Neuronal stem cell (in vitro differentiated cells): Measurements from ENCODE around the gene ABLIM1.
A peak's percentile ranks its signal among the peaks of the same experiment; 100 is the strongest.

Experiments used
- DNase-seq: peaks from one replicate; pipeline ENCODE4 v3.0.0-alpha.2; 2013; ENCODE audit warnings: low spot score
- H2AFZ ChIP-seq: one replicate; pipeline ENCODE4 v1.6.1; 2013; ENCODE audit warnings: mild to moderate bottlenecking, low read length, inconsistent platforms
- H2AK5ac ChIP-seq: 2 replicates; pipeline ENCODE4 v1.6.1; 2013; ENCODE audit warnings: low read depth, mild to moderate bottlenecking, inconsistent platforms, low read length, moderate library complexity, mixed read lengths
- H2BK120ac ChIP-seq: 2 replicates; pipeline ENCODE4 v1.6.1; 2013; ENCODE audit warnings: low read depth, mild to moderate bottlenecking, inconsistent platforms, low read length, moderate library complexity, mixed read lengths
- H2BK12ac ChIP-seq: one replicate; pipeline ENCODE4 v1.6.1; 2013; ENCODE audit warnings: low read length, inconsistent platforms
- H2BK15ac ChIP-seq: 2 replicates; pipeline ENCODE4 v1.6.1; 2013; ENCODE audit warnings: mild to moderate bottlenecking, low read length, inconsistent platforms, mixed read lengths
- H2BK5ac ChIP-seq: one replicate; pipeline ENCODE4 v1.6.1; 2013; ENCODE audit warnings: inconsistent platforms, mild to moderate bottlenecking, low read length, moderate library complexity
- H3K14ac ChIP-seq: one replicate; pipeline ENCODE4 v1.6.1; 2013; ENCODE audit warnings: low read length, inconsistent platforms
- H3K18ac ChIP-seq: 2 replicates; pipeline ENCODE4 v1.6.1; 2013; ENCODE audit warnings: low read length, inconsistent platforms
- H3K23ac ChIP-seq: 2 replicates; pipeline ENCODE4 v1.6.1; 2013; ENCODE audit warnings: low read depth, mild to moderate bottlenecking, mixed read lengths, low read length, inconsistent platforms; ENCODE audit not compliant: poor library complexity
- H3K27ac ChIP-seq: replicated peaks from 3 replicates; pipeline ENCODE4 v1.5.1; 2013; ENCODE audit warnings: low read length, inconsistent platforms
- H3K27me3 ChIP-seq, 3 experiments: 2 replicates each; pipeline ENCODE4 v1.6.1; 2013; ENCODE audit warnings: low read length in 3 of 3, mild to moderate bottlenecking in 2 of 3, inconsistent platforms in 1 of 3, low read depth in 1 of 3, mixed read lengths in 1 of 3, moderate library complexity in 1 of 3; ENCODE audit not compliant: control insufficient read depth in 3 of 3, insufficient read depth in 3 of 3
- H3K36me3 ChIP-seq, 2 donors: replicated peaks in 1 of 2; 2 replicates each; pipeline ENCODE4 v1.6.1; 2013; ENCODE audit warnings: low read length in 2 of 2; ENCODE audit not compliant: control insufficient read depth in 2 of 2, insufficient read depth in 2 of 2
- H3K4ac ChIP-seq: 2 replicates; pipeline ENCODE4 v1.6.1; 2013; ENCODE audit warnings: inconsistent platforms, mild to moderate bottlenecking, low read length, moderate library complexity
- H3K4me1 ChIP-seq, 2 donors: 1 replicate in 1 of 2; 2 replicates in 1 of 2; pipeline ENCODE4 v1.6.1; 2013; ENCODE audit warnings: low read length in 2 of 2, low read depth in 1 of 2; ENCODE audit not compliant: control insufficient read depth in 2 of 2, insufficient read depth in 1 of 2
- H3K4me2 ChIP-seq: one replicate; pipeline ENCODE4 v1.6.1; 2013; ENCODE audit warnings: mild to moderate bottlenecking, low read length, inconsistent platforms; ENCODE audit not compliant: insufficient read depth, poor library complexity, severe bottlenecking
- H3K4me3 ChIP-seq, 2 donors: 2 replicates each; pipeline ENCODE4 v1.5.1; 2013; ENCODE audit warnings: low read length in 2 of 2, mild to moderate bottlenecking in 2 of 2, inconsistent platforms in 1 of 2, moderate library complexity in 1 of 2
- H3K79me1 ChIP-seq: one replicate; pipeline ENCODE4 v1.6.1; 2013; ENCODE audit warnings: low read depth, mild to moderate bottlenecking, inconsistent platforms, low read length, moderate library complexity
- H3K9ac ChIP-seq: one replicate; pipeline ENCODE4 v1.6.1; 2013; ENCODE audit warnings: mild to moderate bottlenecking, low read depth, low read length, inconsistent platforms; ENCODE audit not compliant: poor library complexity
- H3K9me3 ChIP-seq, 2 donors: replicated peaks in 1 of 2; 2 replicates each; pipeline versions ENCODE3 to v1.6.1; 2013; ENCODE audit warnings: low read length in 2 of 2, mild to moderate bottlenecking in 2 of 2, inconsistent platforms in 1 of 2, low read depth in 1 of 2, mixed read lengths in 1 of 2, moderate library complexity in 1 of 2; ENCODE audit not compliant: control insufficient read depth in 2 of 2, insufficient read depth in 1 of 2
- H4K8ac ChIP-seq: one replicate; pipeline ENCODE4 v1.6.1; 2013; ENCODE audit warnings: low read depth, mild to moderate bottlenecking, inconsistent platforms, low read length, moderate library complexity
- H4K91ac ChIP-seq: one replicate; pipeline ENCODE4 v1.6.1; 2013; ENCODE audit warnings: low read length, low read depth, mild to moderate bottlenecking, inconsistent platforms; ENCODE audit not compliant: poor library complexity
- WGBS, 2 donors: extraction: QIAGEN DNeasy Blood & Tissue Kit; methylation state at CpG; one replicate each; pipeline ENCODE4 v1.1.7; 2013; ENCODE audit warnings: missing lambda C conversion rate in 2 of 2, mixed read lengths in 1 of 2; ENCODE audit not compliant: insufficient read length in 2 of 2, insufficient replicate concordance in 1 of 2; ENCODE audit errors: extremely low coverage in 2 of 2; 5-methylcytosine and 5-hydroxymethylcytosine counted together

The ABLIM1 gene

DNA sequence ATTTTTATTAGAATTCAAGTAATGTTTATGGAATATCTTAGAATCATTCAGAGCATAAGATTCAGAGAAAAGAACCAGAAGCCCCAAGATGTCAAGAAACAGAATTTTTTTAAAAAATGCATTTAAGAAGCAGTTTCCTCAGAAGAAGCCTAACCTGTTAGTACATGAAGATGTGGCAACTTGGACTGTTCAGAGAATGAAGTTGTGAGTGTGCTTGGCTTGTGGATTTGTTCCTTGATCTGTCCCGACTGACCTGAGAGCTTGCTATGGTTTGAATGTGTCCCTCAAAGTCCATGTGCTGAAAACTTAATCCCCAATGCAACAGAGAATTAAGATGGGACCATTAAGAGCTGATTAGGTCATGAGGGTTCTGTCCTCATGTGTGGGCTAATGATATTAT lies 240.0 kb downstream of the ABLIM1 start:
- Histone ChIP-seq H3K14ac (no peak overlapping the region), H2AFZ (no peak overlapping the region), H3K18ac (no peak overlapping the region), H4K8ac (no peak overlapping the region), H3K79me1 (no peaks in the 10 kb centered on the region), H3K27me3 (peaks cover 0 to 20% (median 0%) of the 10 kb centered on the region in 3 experiments), H4K91ac (no peak overlapping the region), H3K9ac (no peak overlapping the region), H2BK120ac (no peak overlapping the region), H3K4ac (no peak overlapping the region), H3K4me2 (no peak overlapping the region), H3K27ac (no peak overlapping the region), H2BK5ac (no peak overlapping the region), H3K23ac (no peak overlapping the region), H3K9me3 (no peaks in the 10 kb centered on the region), H3K4me3 (no peak overlapping the region), H2BK15ac (no peak overlapping the region), H3K4me1 (no peaks in the 10 kb centered on the region), H2BK12ac (no peak overlapping the region), H2AK5ac (no peak overlapping the region), H3K36me3 (no peaks in the 10 kb centered on the region)
- WGBS, 2 donors: no CpG with 5 or more reads among the region's 1 CpG
- no peak for DNase-seq

DNA sequence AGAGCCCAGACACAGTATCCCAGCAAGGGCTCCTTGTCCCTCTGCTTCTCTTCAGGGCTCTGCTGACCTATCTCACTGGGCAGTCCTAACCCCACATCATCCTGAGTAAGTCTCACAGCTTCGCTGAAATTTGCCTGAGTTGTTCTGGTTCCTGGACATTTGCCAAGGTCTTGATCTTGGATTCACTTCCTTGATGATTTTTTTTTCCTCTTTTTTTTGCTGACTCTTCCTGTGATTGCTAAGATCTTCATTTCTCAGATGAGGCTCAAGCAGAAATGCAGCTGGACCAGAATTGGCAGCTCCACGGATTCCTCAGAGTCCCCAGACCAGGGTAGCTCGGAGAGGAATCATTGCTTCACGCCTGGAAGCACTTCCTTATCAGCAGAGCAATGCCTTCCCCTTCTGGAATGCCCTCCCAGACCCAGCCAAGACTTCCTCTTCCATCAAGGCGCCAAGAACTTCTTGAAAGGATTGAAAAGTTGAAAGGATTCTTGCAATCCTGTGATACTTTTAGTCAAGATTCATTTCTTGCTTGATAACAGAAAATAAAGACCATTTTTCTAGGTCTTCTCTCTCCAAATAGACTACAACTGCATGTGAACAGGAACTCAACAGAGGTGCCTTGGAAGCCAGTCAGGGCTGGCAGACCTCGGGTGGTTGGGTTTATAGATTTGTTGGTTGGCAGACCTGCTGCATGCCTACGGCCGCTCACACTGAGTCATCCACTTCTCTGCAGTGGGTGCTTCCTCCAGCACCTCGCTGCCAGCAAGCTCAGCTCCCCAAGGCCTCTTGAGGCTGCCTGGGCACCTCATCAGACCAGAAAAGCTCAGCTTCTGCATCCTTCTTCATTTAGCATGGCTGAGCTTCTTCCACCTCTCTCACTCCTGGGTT lies 244.9 kb downstream of the ABLIM1 start:
- no peak overlapping the region for H2AK5ac ChIP-seq
- H2BK120ac ChIP-seq: no peak overlapping the region
- H2BK15ac ChIP-seq: no peak overlapping the region
- no peak overlapping the region for H3K9ac ChIP-seq
- no peak overlapping the region for H3K27ac ChIP-seq
- H3K4me3 ChIP-seq: no peak overlapping the region
- DNase-seq: no peak
- no peak overlapping the region for H4K91ac ChIP-seq
- H2AFZ ChIP-seq: no peak overlapping the region
- H3K23ac ChIP-seq: no peak overlapping the region
- H3K79me1 ChIP-seq: no peaks in the 10 kb centered on the region
- H2BK5ac ChIP-seq: no peak overlapping the region
- H3K4me1 ChIP-seq: peaks cover 1 to 9% of the 10 kb centered on the region in 2 donors
- H4K8ac ChIP-seq: no peak overlapping the region
- H3K9me3 ChIP-seq: no peaks in the 10 kb centered on the region
- no CpG with 5 or more reads among the region's 9 CpGs for WGBS, 2 donors
- H3K4ac ChIP-seq: no peak overlapping the region
- H3K36me3 ChIP-seq: no peaks in the 10 kb centered on the region
- H3K14ac ChIP-seq: no peak overlapping the region
- peaks cover 0 to 50% (median 0%) of the 10 kb centered on the region in 3 experiments for H3K27me3 ChIP-seq
- no peak overlapping the region for H3K4me2 ChIP-seq
- H2BK12ac ChIP-seq: no peak overlapping the region
- peak overlapping the region; percentile 85 for H3K18ac ChIP-seq

DNA sequence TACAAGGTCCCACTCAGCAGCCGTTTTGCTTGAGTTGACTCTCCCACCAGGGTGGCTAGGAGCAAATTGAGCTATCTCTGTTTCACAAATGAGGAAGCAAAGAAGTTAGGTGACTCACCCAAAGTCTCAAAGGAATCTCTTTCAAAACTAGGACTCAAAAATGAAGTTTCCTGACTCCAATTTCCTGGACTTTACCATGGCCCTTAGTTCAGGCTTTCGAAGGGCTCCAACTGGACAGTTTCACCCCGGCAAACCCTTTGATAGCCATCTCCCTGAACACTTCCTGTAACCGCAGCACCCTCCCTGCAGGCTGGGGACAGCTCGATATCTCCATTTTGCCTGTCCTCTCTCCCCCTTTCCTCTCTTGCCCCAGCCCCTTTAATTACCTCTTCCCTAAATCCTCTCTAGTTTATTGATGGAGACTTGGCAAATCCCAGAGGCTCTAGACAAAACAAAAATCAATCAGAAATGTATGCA lies 249.1 kb downstream of the ABLIM1 start:
- H3K4me3 ChIP-seq: no peak overlapping the region
- H3K9me3 ChIP-seq: no peaks in the 10 kb centered on the region
- no peak overlapping the region for H3K27ac ChIP-seq
- no peak overlapping the region for H2AK5ac ChIP-seq
- peak overlapping the region; percentile 76 for H2AFZ ChIP-seq
- H3K36me3 ChIP-seq: no peaks in the 10 kb centered on the region
- WGBS, 2 donors: no CpG with 5 or more reads among the region's 5 CpGs
- H3K27me3 ChIP-seq: peaks cover 10 to 72% (median 16%) of the 10 kb centered on the region in 3 experiments
- no peak overlapping the region for H3K4ac ChIP-seq
- no peak overlapping the region for H3K23ac ChIP-seq
- H3K4me1 ChIP-seq: peaks cover 2 to 12% of the 10 kb centered on the region in 2 donors
- no peak overlapping the region for H4K91ac ChIP-seq
- no peak overlapping the region for H3K18ac ChIP-seq
- no peak overlapping the region for H4K8ac ChIP-seq
- no peak overlapping the region for H2BK120ac ChIP-seq
- no peak overlapping the region for H3K9ac ChIP-seq
- H2BK15ac ChIP-seq: no peak overlapping the region
- DNase-seq: no peak
- no peaks in the 10 kb centered on the region for H3K79me1 ChIP-seq
- no peak overlapping the region for H2BK5ac ChIP-seq
- no peak overlapping the region for H2BK12ac ChIP-seq
- no peak overlapping the region for H3K4me2 ChIP-seq
- no peak overlapping the region for H3K14ac ChIP-seq

- H4K8ac ChIP-seq: peak overlapping the region; percentile 68
- no peaks in the 10 kb centered on the region for H3K36me3 ChIP-seq
- no peaks in the 10 kb centered on the region for H3K79me1 ChIP-seq
- H3K14ac ChIP-seq: no peak overlapping the region
- H2AK5ac ChIP-seq: peak overlapping the region; percentile 37
- peaks cover 2 to 14% of the 10 kb centered on the region in 2 donors for H3K4me1 ChIP-seq
- H3K9ac ChIP-seq: no peak overlapping the region
- H3K27ac ChIP-seq: no peak overlapping the region
- H2AFZ ChIP-seq: peak overlapping the region; percentile 76
- peaks cover 10 to 78% (median 22%) of the 10 kb centered on the region in 3 experiments for H3K27me3 ChIP-seq
- H4K91ac ChIP-seq: no peak overlapping the region
- no peak for DNase-seq
- no peak overlapping the region for H3K4me2 ChIP-seq
- H3K18ac ChIP-seq: peak overlapping the region; percentile 78
- no peak overlapping the region for H2BK5ac ChIP-seq
- no peak overlapping the region for H3K23ac ChIP-seq
- H3K4ac ChIP-seq: no peak overlapping the region
- peak overlapping the region; percentile 70 for H2BK15ac ChIP-seq
- no peaks in the 10 kb centered on the region for H3K9me3 ChIP-seq
- no peak overlapping the region for H2BK12ac ChIP-seq
- no CpG with 5 or more reads among the region's 12 CpGs for WGBS, 2 donors
- no peak overlapping the region for H3K4me3 ChIP-seq
- H2BK120ac ChIP-seq: no peak overlapping the region
These were observed 249.7 kb downstream of the ABLIM1 start for GRCh38 chr10:114408112-114408967.
